Endothelial cell of umbilical vein (primary cell): ENCODE results near the gene MAPK9. TPM values are rescaled to one million over a fixed set of nuclear protein-coding genes. Genes with fewer than 3 reads are reported as not detected.

ENCODE experiments used
- Bru-seq: library from RNA; stranded (reverse); fragments of 400-500 nt; gene quantifications from one replicate; lab custom pipeline; 2021; lab: Mats Ljungman, UMichigan
- BruChase-seq, 2 experiments: library from RNA; stranded (reverse); fragments of 400-500 nt; gene quantifications; one replicate each; lab custom pipeline; 2021; lab: Mats Ljungman, UMichigan
- BruUV-seq: library from RNA; stranded (reverse); fragments of 400-500 nt; replicated peaks from 2 replicates; lab custom pipeline; 2021; lab: Mats Ljungman, UMichigan
- CTCF ChIA-PET: fragments of 300-600, 350-600 bp; sonication (Branson Sonifier 250); formaldehyde crosslinking; loops from one replicate; lab custom pipeline; 2021; ENCODE audit warnings: antibody characterized with exemption, inconsistent platforms; lab: Charles Lee
- POLR2A ChIA-PET: fragments of 300-600, 350-600 bp; sonication (Branson Sonifier 250); formaldehyde crosslinking; loops from one replicate; lab custom pipeline; 2021; ENCODE audit warnings: antibody characterized with exemption, inconsistent platforms; lab: Charles Lee
- DNase-seq: peaks from one replicate; pipeline ENCODE4 v3.0.0-alpha.2; 2011; ENCODE audit warnings: low read depth, low spot score
- FAIRE-seq: peaks from 2 replicates; lab custom pipeline; 2011; peaks lifted over from hg19 to GRCh38; lab: Jason Lieb, UNC
- H2AFZ ChIP-seq: 2 replicates; pipeline ENCODE4 v1.6.0; 2012; ENCODE audit warnings: low read depth, low read length, control low read depth, inconsistent platforms
- H3K27ac ChIP-seq: 2 replicates; pipeline ENCODE4 v1.5.1; 2011; ENCODE audit warnings: low read depth, mild to moderate bottlenecking, control low read depth, low read length, moderate library complexity; ENCODE audit not compliant: insufficient read depth
- H3K27me3 ChIP-seq, 2 experiments: 2 replicates each; pipeline versions ENCODE4 v1.6.0 to v1.6.1; 2011; ENCODE audit warnings: low read length in 2 of 2, mixed read lengths in 1 of 2; ENCODE audit not compliant: control insufficient read depth in 2 of 2, insufficient read depth in 2 of 2
- H3K36me3 ChIP-seq, 2 experiments: 2 replicates in 1 of 2; 3 replicates in 1 of 2; pipeline ENCODE4 v1.5.1; 2011; ENCODE audit warnings: low read length in 2 of 2, mild to moderate bottlenecking in 1 of 2, moderate library complexity in 1 of 2; ENCODE audit not compliant: control insufficient read depth in 2 of 2, insufficient read depth in 2 of 2; ENCODE audit errors: extremely low read depth in 1 of 2
- H3K4me1 ChIP-seq: 3 replicates; pipeline ENCODE4 v1.5.1; 2011; ENCODE audit warnings: mild to moderate bottlenecking, low read length; ENCODE audit not compliant: control insufficient read depth, insufficient read depth; ENCODE audit errors: extremely low read depth
- H3K4me2 ChIP-seq: 2 replicates; pipeline ENCODE4 v1.6.1; 2011; ENCODE audit warnings: low read length, control low read depth, mixed read lengths; ENCODE audit not compliant: insufficient read depth
- H3K4me3 ChIP-seq, 3 experiments: fragments of 200-600 bp in 1 of 3; sonication (generic), shearing (Covaris generic) in 1 of 3; replicated peaks in 1 of 3; 2 replicates each; pipeline ENCODE4 v1.5.1; 2011 to 2016; ENCODE audit warnings: control low read depth in 3 of 3, low read length in 3 of 3, mild to moderate bottlenecking in 2 of 3, inconsistent platforms in 1 of 3, low read depth in 1 of 3, moderate library complexity in 1 of 3; ENCODE audit not compliant: insufficient read depth in 1 of 3
- H3K79me2 ChIP-seq: 2 replicates; pipeline ENCODE4 v1.6.0; 2012; ENCODE audit warnings: low read length, inconsistent platforms; ENCODE audit not compliant: control insufficient read depth, insufficient read depth
- H3K9ac ChIP-seq: replicated peaks from 2 replicates; pipeline ENCODE3; 2011; ENCODE audit warnings: low read length, control low read depth; ENCODE audit not compliant: insufficient read depth; ENCODE audit errors: extremely low read depth
- H3K9me1 ChIP-seq: replicated peaks from 3 replicates; pipeline ENCODE4 v1.6.0; 2011; ENCODE audit warnings: mild to moderate bottlenecking, low read length; ENCODE audit not compliant: control insufficient read depth, insufficient read depth; ENCODE audit errors: extremely low read depth
- H3K9me3 ChIP-seq: replicated peaks from 2 replicates; pipeline ENCODE4 v1.5.1; 2012; ENCODE audit warnings: low read length, inconsistent platforms; ENCODE audit not compliant: control insufficient read depth, insufficient read depth
- H4K20me1 ChIP-seq: replicated peaks from 2 replicates; pipeline ENCODE3; 2011; ENCODE audit warnings: mild to moderate bottlenecking, low read length; ENCODE audit not compliant: control insufficient read depth, insufficient read depth; ENCODE audit errors: extremely low read depth
- EZH2 ChIP-seq: IDR thresholded peaks from 2 replicates; pipeline ENCODE4 v1.6.1; 2012; ENCODE audit warnings: borderline replicate concordance, low read depth, mild to moderate bottlenecking, moderate library complexity, low read length, inconsistent platforms; ENCODE audit not compliant: severe bottlenecking
- FOS ChIP-seq: IDR thresholded peaks from 2 replicates; pipeline ENCODE4 v1.6.1; 2011; ENCODE audit warnings: mild to moderate bottlenecking, low read length, moderate library complexity, borderline replicate concordance; ENCODE audit not compliant: insufficient read depth
- GATA2 ChIP-seq: IDR thresholded peaks from 2 replicates; pipeline ENCODE4 v1.7.0; 2011; ENCODE audit warnings: low read depth, mild to moderate bottlenecking, moderate library complexity, mixed read lengths, low read length; ENCODE audit not compliant: insufficient read length, insufficient read depth
- JUN ChIP-seq: IDR thresholded peaks from 2 replicates; pipeline ENCODE4 v1.6.1; 2011; ENCODE audit warnings: borderline replicate concordance, low read depth; ENCODE audit not compliant: insufficient read length, insufficient read depth
- MYC ChIP-seq: IDR thresholded peaks from one replicate; pipeline ENCODE4 v1.6.1; 2011; ENCODE audit warnings: mild to moderate bottlenecking, low read depth, low read length
- POLR2A ChIP-seq: IDR thresholded peaks from 2 replicates; pipeline ENCODE4 v1.6.1; 2012; ENCODE audit warnings: low read depth, mild to moderate bottlenecking, control low read depth, low read length
- dilution Hi-C: fragments of 300-500 bp; cut with MboI; formaldehyde crosslinking; loops from one replicate; pipeline ENCODE4 v1.15.0; 2019; ENCODE audit warnings: low sequenced_read_pairs; ENCODE audit not compliant: extremely low pct_ligation_motif_present
- intact Hi-C: fragments of 100-400 bp; cut with micrococcal nuclease; formaldehyde crosslinking; loops from one replicate; pipeline ENCODE4 v1.10.0; 2022
- long read RNA-seq: library from polyadenylated mRNA; stranded (forward); transcript quantifications from one replicate; pipeline ENCODE4 v2.0.0, GENCODE V29; 2021
- polyA minus RNA-seq, 3 experiments: library from RNA; depleted of rRNA, polyadenylated mRNA; stranded (reverse); fragments of >200 nt; gene quantifications; 1 replicate in 1 of 3; 2 replicates in 2 of 3; pipeline ENCODE4 v1.2.3, GENCODE V29; 2011
- polyA plus RNA-seq, 4 experiments: library from polyadenylated mRNA; depleted of rRNA in 3 of 4; stranded (reverse) in 3 of 4; unstranded in 1 of 4; fragments of >200 nt; gene quantifications; 2 replicates each; pipeline versions ENCODE4 v1.2.1 to v1.2.3, GENCODE V29; 2011 to 2012; ENCODE audit warnings: missing spikeins in 1 of 4
- total RNA-seq: library from RNA; stranded (reverse); gene quantifications from 2 replicates; pipeline ENCODE4 v1.2.3, GENCODE V29; 2021
- TF ChIP-seq, protein P1 (sequence below): IDR thresholded peaks from 2 replicates; pipeline ENCODE4 v1.6.1; 2011; ENCODE audit not compliant: insufficient read depth, insufficient read length
- TF ChIP-seq, protein P2 (sequence below), 2 donors: IDR thresholded peaks; 1 replicate in 1 of 2; 2 replicates in 1 of 2; pipeline ENCODE4 v1.5.1; 2011; ENCODE audit warnings: low read length in 2 of 2, mild to moderate bottlenecking in 2 of 2, moderate library complexity in 2 of 2, control low read depth in 1 of 2, inconsistent platforms in 1 of 2, low read depth in 1 of 2; ENCODE audit not compliant: insufficient read depth in 1 of 2; ENCODE audit errors: extremely low read depth in 1 of 2

The MAPK9 gene
- total RNA-seq (34.8 and 38.0 TPM in 2 replicates), polyA plus RNA-seq (16.3 and 24.6 TPM in 2 replicates), polyA minus RNA-seq (52.6 and 60.9 TPM in 2 replicates), Bru-seq, nascent RNA (percentile 66 among the genes with signal in this experiment), BruChase-seq, experiment 1, labeled RNA remaining after a 6-hour chase (percentile 79 among the genes with signal in this experiment), BruChase-seq, experiment 2, labeled RNA remaining after a 2-hour chase (percentile 81 among the genes with signal in this experiment)
- polyA plus RNA-seq (2011; cell fraction: cytosol; rRNA removed): 24.8 and 26.0 TPM in 2 replicates
- polyA plus RNA-seq (2011; cell fraction: nucleus; rRNA removed): 23.6 and 29.6 TPM in 2 replicates
- 24.6 and 26.0 TPM in 2 replicates for polyA plus RNA-seq (2012)
- polyA minus RNA-seq (2011; cell fraction: cytosol; rRNA and poly(A)+ RNA removed): 38.9 TPM
- polyA minus RNA-seq (2011; cell fraction: nucleus; rRNA and poly(A)+ RNA removed): 19.1 and 27.2 TPM in 2 replicates
- long read RNA-seq, full-length matches to known transcripts: 55 of 95 reads
- long read RNA-seq, partial matches to known transcripts: 4 of 95 reads
- long read RNA-seq, other reads (novel, unspliced or antisense): 36 of 95 reads

DNA sequence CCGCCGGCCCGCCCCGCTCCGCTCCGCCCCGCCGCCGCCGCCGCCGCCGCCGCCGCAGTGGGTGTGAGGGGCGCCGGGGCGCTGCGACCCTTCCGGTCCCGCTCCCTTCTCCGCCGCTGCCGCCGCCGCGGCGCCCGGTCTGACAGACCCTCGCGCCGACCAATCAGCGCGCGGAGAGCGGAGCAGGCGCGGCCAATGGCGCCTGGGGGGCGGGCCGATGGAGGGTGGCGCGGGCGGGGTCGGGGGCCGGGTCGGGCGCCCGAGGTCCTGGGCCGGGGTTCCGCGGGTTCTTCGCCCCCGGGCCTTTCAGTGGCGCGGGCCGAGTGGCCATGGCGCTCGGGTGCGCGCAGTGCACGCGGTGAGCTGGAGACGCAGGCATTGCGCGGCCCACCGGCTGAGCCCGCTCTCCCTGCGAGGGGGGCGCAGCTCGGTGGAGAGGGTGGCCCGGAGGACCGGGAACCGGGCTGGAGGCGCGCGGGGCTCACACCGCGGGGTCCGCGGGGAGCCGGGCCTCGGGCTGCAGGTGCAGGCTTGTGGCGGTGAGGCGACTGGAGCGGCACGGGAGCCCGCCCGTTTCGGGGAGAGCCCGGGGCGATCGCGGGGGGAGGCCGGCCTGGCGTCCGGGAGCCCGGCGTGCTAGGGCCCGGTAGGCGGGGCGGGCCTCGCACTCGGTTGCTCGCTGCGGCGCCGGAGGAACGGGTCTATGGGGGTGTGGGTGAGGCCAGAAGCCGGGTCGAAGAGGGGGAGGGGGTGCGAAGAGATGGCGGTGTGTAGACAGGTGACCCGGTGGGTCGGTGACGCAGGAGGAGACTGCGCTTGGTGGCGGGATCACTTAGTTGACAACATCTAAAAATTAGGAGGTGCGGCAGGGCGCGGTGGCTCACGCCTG lies at the start of gene MAPK9:
Gene MAPK9 (minus strand): TSS at position 141 of the 889 bp plus-strand sequence. CDS start 11,522 bp downstream, outside the sequence.
- Histone ChIP-seq H3K36me3 (no peaks in the 10 kb centered on the region), H3K27ac (peak within 1 kb of the TSS; percentile 3), H3K27me3 (no peaks in the 10 kb centered on the region), H3K9ac (peak within 1 kb of the TSS; percentile 68), H3K9me3 (no peaks in the 10 kb centered on the region), H3K9me1 (no peaks in the 10 kb centered on the region), H3K4me2 (peak within 1 kb of the TSS; percentile 67), H3K4me3 (peak within 1 kb of the TSS; percentile 67 to 88 (median 82)), H3K79me2 (peaks cover 24% of the 10 kb centered on the region), H2AFZ (peak within 1 kb of the TSS; percentile 90), H4K20me1 (peaks cover 2% of the 10 kb centered on the region), H3K4me1 (peaks cover 6% of the 10 kb centered on the region)
- dilution Hi-C loops: no loop called here
- no TSS peak for BruUV-seq
- FAIRE-seq (peak; percentile 66), DNase-seq (peak; percentile 65)
- CTCF ChIA-PET: interaction anchor here (0.7 to 5.2 kb wide), 6 partner anchors 23 to 314 kb away, joined by 3 to 69 read pairs (median 20); no protein-coding TSS in a partner anchor
- TF ChIP-seq MYC: no peak
- TF ChIP-seq EZH2: no peak
- no peak for TF ChIP-seq FOS
- TF ChIP-seq POLR2A: peak; percentile 28
- no peak for TF ChIP-seq GATA2
- TF ChIP-seq, protein P1, sequence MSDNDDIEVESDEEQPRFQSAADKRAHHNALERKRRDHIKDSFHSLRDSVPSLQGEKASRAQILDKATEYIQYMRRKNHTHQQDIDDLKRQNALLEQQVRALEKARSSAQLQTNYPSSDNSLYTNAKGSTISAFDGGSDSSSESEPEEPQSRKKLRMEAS: no peak
- TF ChIP-seq, protein P2, sequence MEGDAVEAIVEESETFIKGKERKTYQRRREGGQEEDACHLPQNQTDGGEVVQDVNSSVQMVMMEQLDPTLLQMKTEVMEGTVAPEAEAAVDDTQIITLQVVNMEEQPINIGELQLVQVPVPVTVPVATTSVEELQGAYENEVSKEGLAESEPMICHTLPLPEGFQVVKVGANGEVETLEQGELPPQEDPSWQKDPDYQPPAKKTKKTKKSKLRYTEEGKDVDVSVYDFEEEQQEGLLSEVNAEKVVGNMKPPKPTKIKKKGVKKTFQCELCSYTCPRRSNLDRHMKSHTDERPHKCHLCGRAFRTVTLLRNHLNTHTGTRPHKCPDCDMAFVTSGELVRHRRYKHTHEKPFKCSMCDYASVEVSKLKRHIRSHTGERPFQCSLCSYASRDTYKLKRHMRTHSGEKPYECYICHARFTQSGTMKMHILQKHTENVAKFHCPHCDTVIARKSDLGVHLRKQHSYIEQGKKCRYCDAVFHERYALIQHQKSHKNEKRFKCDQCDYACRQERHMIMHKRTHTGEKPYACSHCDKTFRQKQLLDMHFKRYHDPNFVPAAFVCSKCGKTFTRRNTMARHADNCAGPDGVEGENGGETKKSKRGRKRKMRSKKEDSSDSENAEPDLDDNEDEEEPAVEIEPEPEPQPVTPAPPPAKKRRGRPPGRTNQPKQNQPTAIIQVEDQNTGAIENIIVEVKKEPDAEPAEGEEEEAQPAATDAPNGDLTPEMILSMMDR (IDR thresholded peaks at IDR 0.05; ENCODE audit: extremely low read depth in 1 of 2, insufficient read depth in 1 of 2, low read depth in 1 of 2, low read length in 2 of 2): no peak
- TF ChIP-seq JUN: no peak
- intact Hi-C loops: loop anchor here (2.0 to 10.0 kb wide), 3 partner anchors 203 to 353 kb away; partner anchors contain the start of genes CNOT6 and FLT4
- POLR2A ChIA-PET: interaction anchor here (0.7 kb wide), 1 partner anchor 221 kb away, joined by 3 read pairs; no protein-coding TSS in a partner anchor
